SU-DHL-6 (cell line): ENCODE measurements around the gene FGF10.

Source experiments
- H2AFZ ChIP-seq: fragments of 200-600 bp; sonication (generic); 2 replicates; pipeline ENCODE4 v1.6.1; 2014; ENCODE audit warnings: low read depth, mild to moderate bottlenecking, moderate library complexity, mixed read lengths, antibody characterized with exemption, low read length; ENCODE audit not compliant: severe bottlenecking
- H3F3A ChIP-seq: fragments of 200-600 bp; shearing (Covaris generic); 2 replicates; pipeline ENCODE4 v1.6.0; 2016; ENCODE audit warnings: antibody characterized with exemption, mild to moderate bottlenecking; ENCODE audit not compliant: insufficient read depth
- H3K27ac ChIP-seq: fragments of 200-600 bp; sonication (generic); 2 replicates; pipeline ENCODE4 v1.5.1; 2016; ENCODE audit warnings: low read depth, mild to moderate bottlenecking, low read length, moderate library complexity, mixed read lengths
- H3K27me3 ChIP-seq: fragments of 200-600 bp; sonication (generic), shearing (Covaris generic); 2 replicates; pipeline ENCODE4 v1.6.0; 2014; ENCODE audit warnings: mild to moderate bottlenecking, low read length
- H3K36me3 ChIP-seq: fragments of 200-600 bp; sonication (generic); 2 replicates; pipeline ENCODE4 v1.6.1; 2014; ENCODE audit warnings: mild to moderate bottlenecking, low read length, mixed read lengths
- H3K4me2 ChIP-seq: fragments of 300-600, 200-600 bp; shearing (Covaris generic), sonication (generic); 2 replicates; pipeline ENCODE4 v1.6.0; 2014; ENCODE audit warnings: low read length, low read depth, mild to moderate bottlenecking; ENCODE audit not compliant: poor library complexity, severe bottlenecking
- H3K4me3 ChIP-seq: fragments of 200-600 bp; sonication (generic); 2 replicates; pipeline ENCODE4 v1.5.1; 2014; ENCODE audit warnings: antibody characterized with exemption, low read length, mild to moderate bottlenecking, mixed read lengths; ENCODE audit not compliant: insufficient read depth, poor library complexity, severe bottlenecking
- H3K79me2 ChIP-seq: fragments of 200-600 bp; sonication (generic); 2 replicates; pipeline ENCODE4 v1.6.1; 2014; ENCODE audit warnings: mild to moderate bottlenecking, low read length, moderate library complexity; ENCODE audit not compliant: insufficient read depth
- H3K9ac ChIP-seq: fragments of 200-600 bp; sonication (generic); 2 replicates; pipeline ENCODE4 v1.7.0; 2014; ENCODE audit warnings: mild to moderate bottlenecking, low read length
- H3K9me2 ChIP-seq: fragments of 200-600 bp; sonication (generic); replicated peaks from 2 replicates; pipeline ENCODE4 v1.6.1; 2014; ENCODE audit warnings: low read length; ENCODE audit not compliant: insufficient read depth
- H3K9me3 ChIP-seq: fragments of 200-600 bp; sonication (generic); 2 replicates; pipeline ENCODE4 v1.6.1; 2014; ENCODE audit warnings: low read length, mixed read lengths; ENCODE audit not compliant: insufficient read depth
- H4K20me1 ChIP-seq: fragments of 200-600 bp; sonication (generic); 2 replicates; pipeline ENCODE4 v1.6.1; 2014; ENCODE audit warnings: low read depth, mild to moderate bottlenecking, antibody characterized with exemption, low read length, moderate library complexity, mixed read lengths
- EZH2phosphoT487 ChIP-seq: fragments of 200-600 bp; sonication (generic), shearing (Covaris generic); conservative IDR thresholded peaks from 2 replicates; pipeline ENCODE4 v1.6.1; 2018; ENCODE audit warnings: mild to moderate bottlenecking, antibody characterized with exemption, low read length, moderate library complexity, mixed read lengths
- TF ChIP-seq, protein P1 (sequence below): fragments of 200-600 bp; sonication (generic); IDR thresholded peaks from one replicate; pipeline ENCODE4 v1.5.1; 2017; ENCODE audit warnings: antibody characterized with exemption, mild to moderate bottlenecking, low read length, moderate library complexity; ENCODE audit not compliant: insufficient read depth, poor library complexity, severe bottlenecking

FGF10 gene

DNA sequence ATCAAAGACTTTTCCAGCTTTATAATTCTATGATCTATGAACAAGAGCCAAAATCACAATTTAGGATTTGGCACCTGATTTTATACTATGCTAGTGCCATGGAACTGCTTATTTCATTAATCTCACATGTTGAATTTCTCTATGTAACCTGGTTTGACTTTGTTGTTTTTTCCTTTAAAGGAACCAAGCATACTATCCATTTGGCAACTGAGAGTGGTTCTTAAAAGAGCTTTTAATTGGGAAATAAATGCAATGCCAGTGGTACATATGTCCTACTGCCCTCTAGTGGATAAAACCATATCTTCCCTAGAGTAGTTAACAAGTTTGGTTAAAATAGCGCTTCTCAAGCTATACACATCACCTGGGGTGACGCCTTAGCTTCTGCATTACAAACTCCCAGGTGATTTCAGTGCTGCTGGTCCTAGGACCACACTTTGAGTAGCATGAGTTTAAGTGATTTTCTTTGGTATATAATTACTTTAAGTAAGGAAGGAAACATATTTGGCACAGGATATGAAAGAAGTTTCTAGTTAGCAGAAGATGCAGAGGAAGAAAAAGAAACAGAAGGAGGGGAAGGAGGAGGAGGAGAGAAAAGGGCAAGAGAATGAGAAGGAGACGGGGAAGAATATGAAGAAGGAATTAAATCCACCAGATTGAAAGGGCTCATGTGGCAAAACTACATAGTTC, 56.8 kb downstream of the FGF10 start:
- H3K4me2 ChIP-seq = no peak overlapping the region
- H2AFZ ChIP-seq = no peak overlapping the region
- no peak overlapping the region for H3K27ac ChIP-seq
- H3K79me2 ChIP-seq = no peaks in the 10 kb centered on the region
- H3K36me3 ChIP-seq = no peaks in the 10 kb centered on the region
- TF ChIP-seq, protein P1, sequence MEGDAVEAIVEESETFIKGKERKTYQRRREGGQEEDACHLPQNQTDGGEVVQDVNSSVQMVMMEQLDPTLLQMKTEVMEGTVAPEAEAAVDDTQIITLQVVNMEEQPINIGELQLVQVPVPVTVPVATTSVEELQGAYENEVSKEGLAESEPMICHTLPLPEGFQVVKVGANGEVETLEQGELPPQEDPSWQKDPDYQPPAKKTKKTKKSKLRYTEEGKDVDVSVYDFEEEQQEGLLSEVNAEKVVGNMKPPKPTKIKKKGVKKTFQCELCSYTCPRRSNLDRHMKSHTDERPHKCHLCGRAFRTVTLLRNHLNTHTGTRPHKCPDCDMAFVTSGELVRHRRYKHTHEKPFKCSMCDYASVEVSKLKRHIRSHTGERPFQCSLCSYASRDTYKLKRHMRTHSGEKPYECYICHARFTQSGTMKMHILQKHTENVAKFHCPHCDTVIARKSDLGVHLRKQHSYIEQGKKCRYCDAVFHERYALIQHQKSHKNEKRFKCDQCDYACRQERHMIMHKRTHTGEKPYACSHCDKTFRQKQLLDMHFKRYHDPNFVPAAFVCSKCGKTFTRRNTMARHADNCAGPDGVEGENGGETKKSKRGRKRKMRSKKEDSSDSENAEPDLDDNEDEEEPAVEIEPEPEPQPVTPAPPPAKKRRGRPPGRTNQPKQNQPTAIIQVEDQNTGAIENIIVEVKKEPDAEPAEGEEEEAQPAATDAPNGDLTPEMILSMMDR = peak; percentile 51
- TF ChIP-seq EZH2phosphoT487 = no peak
- no peaks in the 10 kb centered on the region for H3K9me2 ChIP-seq
- H3K9ac ChIP-seq = no peak overlapping the region
- no peaks in the 10 kb centered on the region for H3K9me3 ChIP-seq
- no peak overlapping the region for H3K4me3 ChIP-seq
- H3F3A ChIP-seq = no peaks in the 10 kb centered on the region
- H4K20me1 ChIP-seq = no peaks in the 10 kb centered on the region
- H3K27me3 ChIP-seq = no peaks in the 10 kb centered on the region

DNA sequence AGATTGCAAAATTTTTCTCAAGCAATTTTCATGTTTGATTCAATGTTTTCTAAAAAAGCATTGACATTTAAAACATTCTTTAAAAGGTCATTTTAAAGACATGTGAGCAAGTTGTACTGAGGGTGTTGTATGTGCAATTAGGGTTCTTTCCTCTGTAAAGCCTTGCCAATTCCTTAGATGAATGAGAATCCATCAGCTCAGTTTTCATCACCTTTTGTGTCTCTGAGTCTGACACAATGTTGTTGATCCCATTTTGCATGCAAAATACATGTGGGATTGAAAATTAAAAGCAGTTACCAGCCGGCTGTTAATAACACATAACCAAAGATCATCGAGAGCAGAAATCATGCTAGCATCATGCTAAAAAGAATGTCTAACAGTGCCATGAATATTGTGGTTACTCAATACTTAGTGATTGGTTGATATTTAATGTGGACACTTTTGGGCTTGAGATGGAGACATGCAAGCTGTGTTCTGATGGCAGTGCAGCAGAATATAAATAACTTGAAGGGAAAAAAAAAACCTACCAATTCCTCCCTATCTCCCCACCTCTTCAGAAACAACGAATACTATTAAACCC, 57.7 kb downstream of the FGF10 start:
- Histone ChIP-seq H3K9me3 (no peaks in the 10 kb centered on the region), H3K36me3 (no peaks in the 10 kb centered on the region), H4K20me1 (no peaks in the 10 kb centered on the region), H3K4me3 (no peak overlapping the region), H3K9me2 (no peaks in the 10 kb centered on the region), H3K27ac (no peak overlapping the region), H3K27me3 (no peaks in the 10 kb centered on the region), H3K79me2 (no peaks in the 10 kb centered on the region), H3K9ac (no peak overlapping the region), H3F3A (no peaks in the 10 kb centered on the region), H3K4me2 (no peak overlapping the region), H2AFZ (no peak overlapping the region)
- no peak for TF ChIP-seq EZH2phosphoT487
- TF ChIP-seq, protein P1 = no peak

DNA sequence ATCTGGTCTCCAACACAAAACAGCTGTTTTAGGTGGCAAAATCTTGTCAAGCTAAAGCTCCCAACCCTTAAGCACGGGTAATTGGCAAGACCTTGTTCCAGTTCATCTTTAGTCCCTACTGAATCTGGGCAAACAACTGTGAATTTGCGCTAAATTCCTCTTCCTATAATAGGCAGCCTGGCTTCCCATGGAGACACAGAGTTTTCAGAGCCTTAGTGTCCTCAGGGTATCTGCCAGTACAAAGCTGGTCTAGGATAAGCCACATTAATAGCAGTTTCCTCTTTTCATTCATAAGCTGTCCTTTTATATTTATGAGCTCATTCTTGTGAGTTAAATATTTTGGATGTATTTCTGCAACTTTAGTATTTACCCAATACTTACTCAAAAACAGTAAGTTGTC, 59.5 kb downstream of the FGF10 start:
- no peak overlapping the region for H2AFZ ChIP-seq
- H3K27ac ChIP-seq = no peak overlapping the region
- no peak overlapping the region for H3K9ac ChIP-seq
- TF ChIP-seq, protein P1 = no peak
- TF ChIP-seq EZH2phosphoT487 = no peak
- no peaks in the 10 kb centered on the region for H3K9me2 ChIP-seq
- no peak overlapping the region for H3K4me2 ChIP-seq
- no peaks in the 10 kb centered on the region for H3K9me3 ChIP-seq
- H3K36me3 ChIP-seq = no peaks in the 10 kb centered on the region
- H3K27me3 ChIP-seq = no peaks in the 10 kb centered on the region
- no peaks in the 10 kb centered on the region for H3K79me2 ChIP-seq
- no peak overlapping the region for H3K4me3 ChIP-seq
- no peaks in the 10 kb centered on the region for H4K20me1 ChIP-seq
- H3F3A ChIP-seq = no peaks in the 10 kb centered on the region
